Left renal pelvis (tissue), 4 donors: ENCODE results near the gene EFCAB10. TPM values are rescaled to one million over a fixed set of nuclear protein-coding genes. Genes with fewer than 3 reads are reported as not detected.
"Not testable (repeated sequence)": the region's sequence is repeated elsewhere in the genome, so short reads cannot be mapped to it uniquely, and the experiment has no call there.

Experiments used
- DNase-seq, 4 donors: peaks; one replicate each; pipeline ENCODE4 v3.0.0-alpha.2; 2013; ENCODE audit warnings: low read depth in 4 of 4, low spot score in 3 of 4
- polyA plus RNA-seq, 4 donors: library from polyadenylated mRNA; unstranded; fragments of 120-200 nt; gene quantifications; one replicate each; pipeline ENCODE4 v1.2.1, GENCODE V29; 2013; ENCODE audit not compliant: insufficient read length in 4 of 4

The EFCAB10 gene
- polyA plus RNA-seq, 4 donors, result 0.75 to 2.4 (median 1.7) TPM

DNA sequence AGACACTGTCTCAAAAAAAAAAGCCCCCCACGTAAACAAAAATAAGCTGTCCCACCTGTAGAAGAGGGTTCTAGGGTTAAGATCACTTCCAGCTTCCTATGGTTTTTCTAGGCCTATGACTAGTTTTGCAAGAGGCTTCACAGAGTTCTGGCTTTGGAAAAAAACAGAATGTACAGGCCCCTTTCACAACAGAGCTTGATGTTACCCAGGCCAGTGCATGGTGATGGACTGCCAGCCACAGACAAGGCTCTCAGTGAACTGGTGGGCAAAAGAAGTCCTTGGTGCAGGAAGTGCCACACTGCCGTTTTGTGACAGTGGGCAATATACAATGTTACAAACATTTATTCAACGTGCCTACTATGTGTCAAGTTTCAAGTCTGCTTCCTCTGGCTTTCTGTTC lies 18.3 kb upstream of the EFCAB10 start:
- no peak for DNase-seq

DNA sequence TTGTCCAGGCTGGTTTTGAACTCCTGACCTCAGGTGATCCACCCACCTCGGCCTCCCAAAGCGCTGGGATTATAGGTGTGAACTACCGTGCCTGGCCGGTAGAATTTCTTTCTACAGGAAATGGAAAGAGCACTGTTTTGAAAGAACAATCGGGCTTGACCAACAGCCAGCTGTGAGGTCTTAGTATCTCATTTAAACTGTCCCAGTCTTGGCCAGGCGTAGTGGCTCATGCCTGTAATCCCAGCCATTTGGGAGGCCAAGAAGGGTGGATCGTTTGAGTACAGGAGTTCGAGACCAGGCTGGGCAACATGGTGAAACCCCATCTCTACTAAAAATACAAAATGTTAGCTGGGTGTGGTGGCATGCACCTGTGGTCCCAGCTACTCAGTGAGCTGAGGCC lies 17.8 kb upstream of the EFCAB10 start:
- not testable (repeated sequence) for DNase-seq

DNA sequence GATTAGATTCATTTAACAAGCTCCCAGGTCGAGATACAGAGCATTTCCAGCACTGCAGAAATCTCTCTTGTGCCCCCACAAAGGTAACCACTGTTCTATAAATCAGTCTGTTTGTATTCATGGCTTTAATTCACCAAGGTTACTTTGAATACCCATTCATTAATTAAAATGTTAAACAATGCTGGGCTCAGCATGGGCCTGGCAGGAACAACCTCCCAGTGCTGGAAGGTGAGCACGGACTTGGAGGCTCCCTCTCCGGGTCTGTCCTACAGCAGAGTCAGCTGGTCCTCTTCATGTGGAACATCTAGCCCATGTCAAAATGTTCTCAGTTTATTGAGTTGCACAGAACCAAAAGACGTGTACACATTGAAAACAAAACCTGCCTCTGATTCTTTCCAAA lies 15.6 kb upstream of the EFCAB10 start:
- DNase-seq, result no peak

DNA sequence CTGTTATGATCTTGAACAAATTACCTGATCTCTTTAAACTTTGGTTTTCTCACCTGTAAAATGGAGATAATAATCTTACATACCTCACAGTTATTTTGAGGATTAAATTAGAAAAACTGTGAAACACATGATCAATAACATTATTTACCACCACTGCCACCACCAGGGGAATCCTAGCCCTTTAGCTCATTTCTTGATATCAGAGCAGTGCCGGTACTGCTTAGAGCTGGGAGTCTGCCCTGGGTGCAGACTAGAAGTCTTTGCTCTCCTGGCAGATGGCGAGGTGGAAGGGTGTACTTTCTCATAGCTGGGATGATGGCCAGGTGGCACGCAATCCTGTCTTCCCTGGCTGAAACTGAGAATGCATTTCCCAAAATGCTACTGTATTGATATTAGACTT lies 12.7 kb upstream of the EFCAB10 start:
- no peak for DNase-seq

DNA sequence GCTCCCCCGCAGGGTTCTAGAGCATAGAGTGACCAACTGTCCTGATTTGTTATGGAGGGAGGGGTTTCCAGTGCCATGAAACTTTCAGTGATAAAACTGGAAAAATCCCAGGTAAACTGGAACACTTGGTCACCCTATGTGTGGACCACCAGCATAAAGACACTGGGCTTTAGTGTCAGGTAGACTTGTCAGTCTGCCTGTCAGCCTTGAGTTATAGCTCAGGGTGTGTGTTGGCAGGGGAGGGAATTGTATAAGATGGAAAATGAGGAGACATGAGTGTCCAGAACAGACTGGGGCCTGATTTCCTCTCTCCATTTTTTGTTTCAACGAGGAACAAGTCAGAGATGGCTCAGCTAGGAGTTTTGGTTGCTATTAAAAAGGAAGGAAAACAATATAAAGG lies 10.2 kb upstream of the EFCAB10 start:
- DNase-seq, result no peak

DNA sequence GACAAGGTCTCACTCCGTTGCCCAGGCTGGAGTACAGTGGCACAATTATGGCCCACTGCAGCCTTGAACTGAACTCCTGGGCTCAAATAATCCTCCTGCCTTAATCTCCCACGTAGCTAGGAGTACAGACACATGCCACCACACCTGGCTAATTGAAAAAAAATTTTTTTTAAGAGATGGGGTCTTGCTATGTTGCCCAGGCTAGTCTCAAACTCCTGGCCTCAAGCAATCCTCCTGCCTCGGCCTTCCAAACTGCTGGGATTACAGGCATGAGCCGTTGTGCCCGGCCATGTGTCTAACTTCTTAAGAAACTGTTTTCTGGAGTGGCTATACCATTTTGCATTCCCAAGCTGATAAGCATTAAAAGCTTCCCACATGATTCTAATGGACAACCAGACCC lies 9.5 kb upstream of the EFCAB10 start:
- no peak for DNase-seq

DNA sequence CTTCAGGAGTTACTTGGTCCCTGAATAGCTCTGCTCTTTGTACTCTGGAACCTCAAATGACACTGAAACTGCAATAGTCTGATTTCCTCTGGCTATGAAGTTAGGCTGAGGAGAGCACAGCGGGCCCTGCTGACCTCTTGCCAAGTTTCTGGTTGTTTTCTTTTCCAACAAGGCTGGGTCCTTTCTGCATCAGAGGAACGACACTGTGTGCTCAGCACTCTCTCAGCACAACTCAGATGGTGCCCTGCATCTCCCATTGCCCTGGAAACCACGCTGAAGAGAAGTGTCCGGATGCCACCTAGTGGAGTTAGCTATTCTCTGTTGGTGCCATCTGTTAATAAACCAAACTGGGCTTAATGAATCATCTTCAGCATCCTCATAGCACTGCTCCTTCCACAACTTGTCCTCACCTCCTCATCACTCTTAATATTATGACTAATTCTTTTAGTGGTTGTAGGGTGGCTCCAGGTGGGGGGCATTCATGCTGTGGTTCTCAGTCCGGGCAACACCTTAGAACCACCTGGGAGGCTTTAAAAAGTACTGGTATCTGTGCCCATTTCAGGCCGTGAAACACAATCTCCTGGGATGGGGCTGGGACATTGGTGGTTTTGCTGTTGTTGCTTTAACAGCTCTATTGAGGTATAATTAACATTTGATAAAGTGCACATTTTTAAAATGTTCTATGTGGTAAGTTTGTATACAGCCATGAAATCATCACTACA lies 8.2 kb upstream of the EFCAB10 start:
- DNase-seq, result peak; percentile 20 to 40 (median 35)

DNA sequence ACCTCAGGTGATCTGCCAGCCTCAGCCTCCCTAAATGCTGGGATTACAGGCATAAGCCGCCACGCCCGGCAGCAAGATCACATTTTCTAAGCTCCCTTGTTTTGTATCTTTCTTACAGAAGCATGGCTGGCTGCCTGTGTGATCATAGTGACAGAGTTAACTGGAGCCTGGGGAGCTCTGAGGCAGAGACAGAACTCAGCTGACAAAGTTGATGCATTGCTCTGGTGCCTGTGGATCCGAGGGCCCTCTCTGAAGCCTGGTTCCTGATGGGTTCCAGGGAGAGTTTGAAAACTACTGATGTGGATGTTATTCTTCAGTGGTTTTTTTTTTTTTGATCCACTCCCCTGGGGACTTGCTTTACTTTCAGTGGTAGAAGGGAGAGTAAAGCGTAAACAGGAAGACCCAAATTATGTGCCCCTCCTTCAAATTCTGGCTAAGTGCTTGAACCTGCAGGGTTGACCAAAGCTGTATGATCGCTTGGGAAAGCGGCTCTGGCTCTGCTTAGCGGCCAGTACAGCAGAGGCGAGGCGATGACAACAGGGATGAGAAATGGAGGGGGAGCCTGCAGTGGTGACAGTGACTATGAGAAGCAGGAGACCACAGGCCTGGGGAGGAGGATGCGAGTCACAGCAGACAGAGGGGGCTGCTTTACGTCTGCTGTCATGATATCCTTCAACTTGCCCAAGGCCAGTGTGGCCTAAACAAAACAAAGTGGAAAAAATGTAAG lies 6.8 kb upstream of the EFCAB10 start:
- no peak for DNase-seq

DNA sequence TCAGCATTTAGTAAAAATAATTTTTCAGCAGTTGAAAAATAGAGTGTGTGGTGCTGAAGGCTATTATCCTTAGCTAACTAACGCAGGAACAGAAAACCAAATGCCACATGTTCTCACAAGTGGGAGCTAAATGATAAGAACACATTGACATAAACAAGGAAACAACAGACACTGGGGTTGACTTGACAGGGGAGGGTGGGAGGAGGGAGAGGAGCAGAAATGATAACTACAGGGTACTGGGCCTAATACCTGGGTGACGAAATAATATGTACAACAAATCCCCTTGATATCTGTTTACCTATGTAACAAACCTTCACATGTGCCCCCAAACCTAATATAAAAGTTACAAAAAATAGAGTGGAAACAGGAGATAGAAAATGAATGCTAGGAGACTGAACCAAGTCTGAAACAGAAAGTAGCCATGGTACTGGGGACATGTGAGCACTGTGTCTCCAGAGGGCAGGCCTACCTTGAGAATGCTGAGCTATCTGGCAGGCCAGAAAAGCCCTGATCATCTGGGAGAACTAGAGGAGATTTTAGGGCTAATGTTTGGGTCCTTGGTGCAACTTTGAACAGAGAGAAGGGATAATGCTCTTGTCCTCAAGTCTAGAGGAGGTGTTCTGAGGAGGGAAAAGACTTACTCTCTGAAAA lies 4.7 kb upstream of the EFCAB10 start:
- DNase-seq, result no peak

DNA sequence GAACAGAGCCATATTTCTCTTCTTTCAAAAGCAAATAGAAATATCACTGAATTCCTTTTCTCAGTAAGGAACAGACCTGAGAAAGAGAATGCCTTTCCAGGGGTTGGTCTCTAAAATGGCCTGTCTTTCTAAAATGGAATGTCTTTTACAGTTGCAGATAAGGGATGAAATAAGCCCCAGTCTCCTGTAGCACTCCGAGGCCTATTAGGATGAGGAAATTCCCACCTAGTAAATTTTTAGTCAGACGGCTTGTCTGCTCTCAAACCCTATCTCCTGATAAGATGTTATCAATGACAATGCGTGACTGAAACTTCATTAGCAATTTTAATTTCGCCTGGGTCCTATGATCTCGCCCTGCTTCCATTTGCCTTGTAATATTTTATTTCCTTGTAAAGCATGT lies 2.9 kb upstream of the EFCAB10 start:
- no peak for DNase-seq

DNA sequence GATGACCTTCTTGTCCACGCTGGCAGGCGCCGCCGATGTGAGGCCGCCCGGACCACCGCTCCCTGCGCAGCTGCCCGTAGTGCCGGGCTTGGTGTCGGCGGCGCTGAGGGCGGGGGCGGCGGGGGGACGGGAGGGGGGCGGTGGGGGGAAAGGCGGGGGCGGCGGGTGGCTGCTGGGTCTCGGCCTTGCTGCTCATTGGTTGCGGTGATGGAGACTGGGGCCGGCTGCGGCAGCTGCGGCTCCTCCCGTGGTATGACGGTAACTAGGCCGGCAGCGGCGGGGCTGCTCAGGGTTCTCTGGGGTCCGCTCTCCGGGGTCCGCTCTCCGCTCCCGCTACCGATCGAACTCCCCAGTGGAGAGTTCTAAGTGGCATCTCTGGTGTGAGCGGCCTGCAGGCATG lies 1.8 kb upstream of the EFCAB10 start:
- no peak for DNase-seq

DNA sequence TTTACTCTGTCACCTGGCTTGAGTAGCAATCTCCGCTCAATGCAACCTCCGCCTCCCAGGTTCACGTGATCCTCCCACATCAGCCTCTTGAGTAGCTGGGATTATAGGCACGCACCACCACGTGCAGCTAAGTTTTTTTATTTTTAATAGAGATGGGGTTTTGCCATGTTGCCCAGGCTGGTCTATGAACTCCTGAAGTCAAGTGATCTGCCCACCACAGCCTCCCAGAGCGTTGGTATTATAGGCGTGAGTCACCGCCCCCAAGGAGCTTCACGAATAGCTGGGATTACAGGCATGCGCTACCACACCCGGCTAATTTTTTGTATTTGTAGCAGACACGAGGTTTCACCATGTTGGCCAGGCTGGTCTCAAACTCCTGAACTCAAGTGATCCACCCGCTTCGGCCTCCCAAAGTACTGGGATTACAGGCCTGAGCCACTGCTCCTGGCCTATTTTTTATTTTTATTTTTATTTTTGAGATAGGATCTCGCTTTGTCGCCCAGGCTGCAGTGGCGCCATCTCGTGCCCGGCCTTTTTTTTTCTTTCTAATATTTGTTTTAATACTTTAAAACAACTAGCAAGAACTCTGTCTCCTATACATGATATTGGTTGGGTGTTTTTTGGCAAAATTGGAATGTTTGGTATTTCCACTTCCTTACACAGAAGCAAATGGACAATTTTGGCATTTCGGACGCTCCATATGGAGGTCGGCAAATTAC lies 1.1 kb downstream of the EFCAB10 start:
- no peak for DNase-seq

DNA sequence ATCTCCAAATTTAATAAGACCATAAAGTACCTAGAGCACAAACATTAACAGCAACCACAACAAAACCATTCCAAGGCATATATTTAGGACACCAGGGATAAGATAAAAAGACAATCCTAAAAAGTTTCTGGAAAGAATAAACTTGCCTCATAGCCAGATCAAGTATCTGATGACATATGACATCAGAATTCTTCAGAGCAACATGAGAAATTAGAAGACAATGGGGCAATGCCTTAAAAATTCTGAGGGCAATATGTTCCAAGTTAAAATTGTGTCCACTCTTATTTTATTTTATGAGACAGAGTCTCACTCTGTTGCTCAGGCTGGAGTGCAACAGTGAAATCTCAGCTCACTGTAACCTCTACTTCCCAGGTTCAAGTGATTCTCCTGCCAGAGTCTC lies 2.8 kb downstream of the EFCAB10 start:
- DNase-seq, result no peak

DNA sequence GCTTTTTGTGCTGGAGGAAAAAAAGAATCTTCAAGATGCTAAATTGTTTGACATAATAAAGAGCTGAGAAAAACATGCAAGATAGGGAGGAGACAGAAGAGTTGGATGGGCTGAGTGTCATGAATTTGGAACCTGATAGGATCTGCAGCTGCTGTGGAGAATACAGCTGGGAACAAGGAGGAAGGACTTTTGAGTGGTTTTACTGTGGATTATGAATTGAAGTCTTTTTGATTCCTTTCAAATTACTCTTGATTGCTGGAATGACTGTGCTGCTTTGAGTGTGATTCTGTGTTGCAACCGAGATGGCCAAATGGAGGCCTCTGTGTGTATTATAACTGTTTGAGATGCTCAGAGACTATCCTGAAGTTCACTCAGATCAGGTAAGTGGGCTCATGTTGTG lies 4.0 kb downstream of the EFCAB10 start:
- no peak for DNase-seq

DNA sequence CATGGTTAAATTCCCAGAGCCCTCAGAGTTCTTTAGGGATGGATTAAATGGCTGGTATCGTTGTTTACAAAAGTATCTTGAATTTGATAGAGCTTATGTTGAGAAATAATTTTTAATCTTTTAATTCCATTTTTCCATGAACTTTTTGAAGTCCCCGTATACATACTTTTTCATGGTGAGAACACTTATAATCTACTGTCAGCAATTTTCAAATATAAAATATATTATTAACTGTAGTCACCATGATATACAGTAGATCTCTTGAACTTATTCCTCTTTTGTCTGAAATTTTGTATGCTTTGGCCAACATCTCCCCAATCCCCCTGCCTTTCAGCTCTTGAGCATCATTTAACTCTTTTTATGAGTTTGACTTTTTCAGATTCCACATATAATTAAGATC lies 9.4 kb downstream of the EFCAB10 start:
- no peak for DNase-seq

DNA sequence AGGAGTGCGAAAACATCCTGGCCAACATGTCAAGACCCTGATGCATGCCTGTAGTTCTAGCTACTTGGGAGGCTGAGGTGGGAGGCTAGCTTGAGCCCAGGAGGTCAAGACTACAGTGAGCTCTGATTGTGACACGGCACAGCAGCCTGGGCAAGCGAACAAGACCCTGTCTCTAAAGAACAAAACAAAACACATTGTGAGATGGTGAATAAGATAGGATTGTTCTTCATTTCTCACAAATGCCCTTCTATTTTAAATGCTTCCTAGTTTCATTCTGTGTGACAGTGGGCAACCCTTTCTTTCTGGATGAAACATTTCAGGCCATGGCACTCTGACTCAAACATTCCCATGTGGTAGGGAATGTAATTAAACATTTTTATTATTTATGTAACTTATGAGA lies 13.5 kb downstream of the EFCAB10 start:
- DNase-seq, result no peak

DNA sequence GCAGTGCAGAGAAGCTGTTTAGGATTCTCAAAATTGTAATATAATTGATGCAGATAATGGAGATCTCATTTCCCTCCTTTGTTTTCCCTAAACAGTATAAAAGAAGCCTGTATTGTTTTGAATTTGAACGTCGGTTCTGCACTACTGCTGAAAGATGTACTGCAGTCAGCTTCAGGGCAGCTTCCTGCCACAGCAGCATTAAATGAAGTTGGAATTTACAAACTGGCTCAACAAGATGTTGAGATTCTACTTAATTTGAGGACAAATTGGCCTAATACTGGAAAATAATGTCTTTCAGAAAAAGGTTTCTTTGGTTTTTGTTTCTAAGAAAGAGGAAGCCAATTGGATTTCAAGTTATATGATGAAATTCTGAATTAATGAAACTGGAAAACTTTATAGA lies 14.3 kb downstream of the EFCAB10 start:
- no peak for DNase-seq

DNA sequence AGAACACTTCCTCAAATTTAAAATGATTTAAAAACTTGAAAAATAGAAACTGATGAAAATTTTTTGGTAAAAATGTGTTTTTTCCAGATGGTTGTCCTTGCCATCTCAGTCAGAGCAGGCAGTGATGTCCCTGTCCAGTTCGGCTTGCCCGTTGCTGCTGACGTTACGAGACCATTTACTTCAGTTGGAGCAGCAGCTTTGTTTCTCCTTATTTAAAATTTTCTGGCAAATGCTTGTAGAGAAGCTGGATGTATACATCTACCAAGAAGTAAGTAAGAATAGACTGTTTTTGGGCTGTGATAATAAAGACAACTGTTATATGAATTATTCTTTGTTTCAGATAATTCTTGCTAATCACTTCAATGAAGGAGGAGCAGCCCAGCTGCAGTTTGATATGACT lies 16.1 kb downstream of the EFCAB10 start:
- no peak for DNase-seq

DNA sequence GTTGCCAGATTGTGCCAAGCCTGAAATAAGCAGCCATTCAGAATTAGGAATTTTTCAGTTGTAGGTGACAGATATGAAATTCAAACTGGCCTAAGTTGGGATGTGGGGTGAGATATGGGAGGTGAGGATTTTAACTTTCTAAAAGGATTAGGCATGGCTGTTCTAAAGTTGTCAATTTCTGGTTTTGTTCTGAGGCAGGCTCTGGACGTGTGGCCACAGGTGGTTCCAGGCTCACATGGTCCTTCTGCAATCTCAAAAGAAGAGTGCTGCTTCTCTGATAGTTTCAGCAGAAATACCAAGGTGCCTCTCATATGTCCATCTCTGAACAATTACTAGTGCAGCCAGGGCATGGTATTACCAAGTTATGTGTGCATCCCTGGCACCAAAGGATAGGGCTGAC lies 21.4 kb downstream of the EFCAB10 start:
- no peak for DNase-seq

DNA sequence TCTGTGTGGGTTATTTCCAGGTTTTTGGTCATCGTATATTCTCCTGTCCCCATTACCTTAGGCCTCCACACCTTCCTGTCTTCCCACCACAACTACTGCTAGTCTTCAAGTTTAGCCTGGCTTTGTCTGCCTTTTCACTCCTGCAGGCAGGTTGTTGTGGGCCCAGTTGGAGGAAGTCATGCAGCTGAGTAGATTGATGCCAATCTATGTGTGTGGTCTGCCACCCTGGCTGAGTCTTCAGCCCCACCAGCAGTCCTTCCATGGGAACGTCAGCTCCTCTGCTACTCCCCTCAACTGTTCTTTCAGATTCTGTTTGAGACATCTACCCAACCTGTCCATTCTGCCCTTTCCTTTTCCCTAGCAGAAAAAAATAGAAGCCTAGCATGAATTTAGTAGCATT lies 43.0 kb downstream of the EFCAB10 start:
- no peak for DNase-seq

DNA sequence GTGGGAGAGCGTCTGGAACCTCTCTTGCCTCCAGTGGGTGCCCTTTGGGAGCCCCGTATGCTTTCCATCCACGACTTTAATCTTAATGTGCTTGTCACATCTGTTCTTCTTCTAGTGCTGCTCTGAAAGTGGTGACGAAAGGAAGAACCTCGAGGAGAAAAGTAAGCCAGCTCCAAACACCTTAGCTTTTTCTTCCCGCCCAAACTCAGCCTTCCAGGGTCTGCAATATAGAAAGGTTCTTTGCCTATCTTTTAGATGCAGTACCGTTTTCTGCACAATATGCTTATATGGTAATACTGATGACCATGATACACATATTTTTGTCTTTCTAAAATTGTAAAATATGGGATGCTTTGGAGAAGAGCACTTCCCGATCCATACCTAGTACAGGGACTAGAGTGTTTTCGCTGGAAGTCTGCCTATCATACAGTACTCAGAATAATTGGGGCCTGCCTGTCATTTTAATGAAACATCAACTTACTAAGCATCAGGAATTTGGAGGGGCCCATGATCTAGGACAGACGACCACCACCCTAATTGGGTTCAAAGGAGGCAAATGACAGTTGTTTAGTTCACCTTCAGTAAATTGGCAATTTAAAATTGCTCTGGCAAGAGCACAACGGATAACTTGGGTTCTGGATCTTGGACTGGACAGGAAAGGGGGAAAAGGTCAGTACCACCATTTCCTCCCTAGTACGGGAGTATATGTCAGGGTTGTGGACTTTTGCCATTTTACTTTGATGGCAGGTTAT lies 48.4 kb downstream of the EFCAB10 start:
- no peak for DNase-seq
